GM12891 (cell line): ENCODE data around the gene FAM20C.

Experiments
- DNase-seq: peaks from one replicate; pipeline ENCODE4 v3.0.0; 2011; ENCODE audit warnings: low spot score; ENCODE audit not compliant: insufficient read length
- FAIRE-seq: peaks from 2 replicates; lab custom pipeline; 2011; peaks lifted over from hg19 to GRCh38; lab: Jason Lieb, UNC
- PAX5 ChIP-seq: IDR thresholded peaks from 2 replicates; pipeline ENCODE4 v1.6.1; 2011; ENCODE audit warnings: low read length, moderate library complexity, mild to moderate bottlenecking; ENCODE audit not compliant: insufficient read depth, severe bottlenecking
- POLR2A ChIP-seq: IDR thresholded peaks from 2 replicates; pipeline ENCODE4 v1.6.1; 2011; ENCODE audit warnings: low read depth, low read length, control low read depth
- POLR2AphosphoS5 ChIP-seq: IDR thresholded peaks from 2 replicates; pipeline ENCODE4 v1.6.1; 2011; ENCODE audit warnings: low read depth, low read length, control low read depth
- POU2F2 ChIP-seq: IDR thresholded peaks from 2 replicates; pipeline ENCODE4 v1.6.1; 2011; ENCODE audit warnings: low read depth, mild to moderate bottlenecking, control low read depth, low read length, moderate library complexity
- SPI1 ChIP-seq: IDR thresholded peaks from 2 replicates; pipeline ENCODE4 v1.6.1; 2011; ENCODE audit warnings: low read depth, low read length, control low read depth
- TAF1 ChIP-seq: IDR thresholded peaks from 2 replicates; pipeline ENCODE4 v1.6.1; 2011; ENCODE audit warnings: low read depth, low read length, control low read depth

FAM20C gene

DNA sequence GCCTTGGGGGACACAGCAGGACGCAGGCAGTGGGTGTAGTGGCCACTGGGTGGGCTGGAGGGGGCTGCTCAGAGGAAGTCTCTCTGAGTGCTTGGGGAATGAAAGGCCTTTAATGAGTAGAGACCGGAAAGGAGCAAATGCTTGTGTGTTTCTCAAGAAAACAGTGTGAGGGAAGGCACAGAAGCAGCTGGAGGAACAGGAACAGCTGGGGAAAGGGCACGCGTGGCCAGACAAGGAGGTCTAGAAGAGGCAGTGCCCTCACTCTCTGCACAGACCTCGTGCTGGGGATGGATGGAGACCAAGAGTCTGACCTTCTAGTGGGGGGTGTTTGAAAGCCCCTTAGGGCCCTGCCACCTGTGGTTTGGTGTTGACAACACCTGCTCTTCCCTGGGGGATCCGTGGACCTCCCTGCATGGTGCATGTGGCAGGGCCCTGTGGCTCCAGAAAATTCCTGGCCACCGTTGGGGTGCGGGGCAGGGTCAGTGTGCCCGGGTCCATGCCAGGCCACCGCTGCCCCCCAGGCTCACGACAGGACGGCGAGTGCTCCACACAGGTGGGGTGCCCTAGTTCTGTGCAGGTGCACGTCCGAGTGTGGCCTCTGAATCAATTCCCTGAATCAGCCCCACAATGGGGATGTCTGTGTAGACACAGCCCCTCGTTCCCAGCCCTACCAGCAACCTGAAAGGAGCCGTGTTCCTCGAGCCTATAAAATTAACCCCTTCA is 25.9 kb upstream of the FAM20C start:
- FAIRE-seq (no peak), DNase-seq (no peak)
- TF ChIP-seq POLR2AphosphoS5: no peak
- no peak for TF ChIP-seq SPI1
- TF ChIP-seq POLR2A: no peak
- TF ChIP-seq TAF1: no peak
- TF ChIP-seq PAX5: no peak
- TF ChIP-seq POU2F2: no peak

DNA sequence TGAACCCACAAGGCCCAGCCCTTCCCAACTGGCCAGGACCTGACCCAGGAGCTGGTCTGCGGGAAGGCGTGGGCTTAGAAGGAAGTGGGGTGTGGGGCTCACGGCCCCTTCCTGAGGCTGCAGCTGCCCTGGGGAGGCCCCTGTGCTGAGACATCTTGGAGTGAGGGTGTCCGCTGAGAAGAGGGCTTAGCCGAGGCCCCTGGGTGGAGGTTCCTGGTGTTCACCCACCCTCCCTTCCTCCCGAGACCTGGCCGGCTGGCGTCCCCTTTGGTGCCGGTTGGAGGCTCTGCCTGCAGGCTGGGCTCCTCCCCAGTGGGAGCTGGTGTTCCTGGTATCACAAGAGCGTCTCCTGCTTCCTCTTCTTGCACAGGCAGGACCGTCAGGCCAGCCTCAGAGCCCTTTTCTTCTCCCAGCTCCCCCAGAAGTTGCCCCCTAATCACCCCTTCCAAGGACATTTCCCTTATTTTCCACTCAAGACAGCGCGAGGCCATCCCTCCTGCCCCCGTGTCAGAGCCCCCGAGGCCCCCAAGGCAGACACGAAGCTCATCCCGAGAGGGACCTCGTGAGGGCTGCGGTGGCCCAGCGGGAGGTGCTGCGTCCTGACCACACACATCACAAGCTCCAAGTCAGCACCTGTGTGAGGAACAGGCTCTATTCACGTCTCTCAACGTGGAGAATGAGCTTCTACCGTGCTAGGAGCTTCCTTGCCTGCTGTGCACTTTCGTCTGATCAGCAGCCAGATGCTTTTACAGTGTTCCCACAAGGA is 25.1 kb upstream of the FAM20C start:
- FAIRE-seq (no peak), DNase-seq (no peak)
- TF ChIP-seq POU2F2 (no peak), TAF1 (no peak), POLR2AphosphoS5 (no peak), PAX5 (no peak), POLR2A (no peak), SPI1 (no peak)

DNA sequence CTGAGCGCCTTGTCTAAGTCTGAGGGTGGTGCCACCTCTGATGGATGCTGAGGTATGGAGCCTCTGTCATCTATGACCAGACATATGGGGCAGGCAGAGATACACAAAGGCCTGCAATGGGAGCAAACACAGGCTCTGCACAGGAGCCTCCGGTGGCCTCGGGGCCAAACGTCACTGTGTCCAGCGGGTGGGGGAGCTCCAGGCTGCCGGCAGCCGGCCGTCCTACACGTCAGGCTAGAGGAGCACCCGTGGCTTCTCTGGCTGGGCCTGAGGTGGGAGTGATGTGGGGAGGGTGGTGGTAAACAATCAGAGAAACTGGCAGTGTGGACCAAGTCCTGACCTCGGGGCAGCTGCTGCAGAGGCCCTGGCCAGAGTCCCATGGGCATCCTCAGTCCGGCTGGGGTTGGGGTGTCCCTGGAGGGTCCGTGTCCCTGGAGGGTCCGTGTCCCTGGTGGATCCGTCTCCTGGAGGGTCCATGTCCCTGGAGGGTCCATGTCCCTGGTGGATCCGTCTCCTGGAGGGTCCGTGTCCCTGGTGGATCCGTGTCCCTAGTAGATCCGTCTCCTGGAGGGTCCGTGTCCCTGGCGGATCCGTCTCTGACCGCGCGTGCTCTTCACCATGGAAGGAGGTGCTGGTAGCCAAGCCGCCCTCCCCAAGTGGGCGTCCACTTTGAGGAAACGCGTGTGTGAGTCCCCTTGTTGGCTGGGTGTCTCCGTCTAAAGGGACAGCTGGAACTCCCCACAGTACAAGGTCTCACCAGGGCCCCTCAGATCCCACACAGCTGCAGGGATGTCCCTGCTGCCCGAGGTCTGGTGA is 24.2 kb upstream of the FAM20C start:
- no peak for DNase-seq
- TF ChIP-seq TAF1: no peak
- no peak for TF ChIP-seq POLR2A
- no peak for TF ChIP-seq POU2F2
- no peak for TF ChIP-seq SPI1
- TF ChIP-seq PAX5: no peak
- no peak for TF ChIP-seq POLR2AphosphoS5
- no peak for FAIRE-seq

DNA sequence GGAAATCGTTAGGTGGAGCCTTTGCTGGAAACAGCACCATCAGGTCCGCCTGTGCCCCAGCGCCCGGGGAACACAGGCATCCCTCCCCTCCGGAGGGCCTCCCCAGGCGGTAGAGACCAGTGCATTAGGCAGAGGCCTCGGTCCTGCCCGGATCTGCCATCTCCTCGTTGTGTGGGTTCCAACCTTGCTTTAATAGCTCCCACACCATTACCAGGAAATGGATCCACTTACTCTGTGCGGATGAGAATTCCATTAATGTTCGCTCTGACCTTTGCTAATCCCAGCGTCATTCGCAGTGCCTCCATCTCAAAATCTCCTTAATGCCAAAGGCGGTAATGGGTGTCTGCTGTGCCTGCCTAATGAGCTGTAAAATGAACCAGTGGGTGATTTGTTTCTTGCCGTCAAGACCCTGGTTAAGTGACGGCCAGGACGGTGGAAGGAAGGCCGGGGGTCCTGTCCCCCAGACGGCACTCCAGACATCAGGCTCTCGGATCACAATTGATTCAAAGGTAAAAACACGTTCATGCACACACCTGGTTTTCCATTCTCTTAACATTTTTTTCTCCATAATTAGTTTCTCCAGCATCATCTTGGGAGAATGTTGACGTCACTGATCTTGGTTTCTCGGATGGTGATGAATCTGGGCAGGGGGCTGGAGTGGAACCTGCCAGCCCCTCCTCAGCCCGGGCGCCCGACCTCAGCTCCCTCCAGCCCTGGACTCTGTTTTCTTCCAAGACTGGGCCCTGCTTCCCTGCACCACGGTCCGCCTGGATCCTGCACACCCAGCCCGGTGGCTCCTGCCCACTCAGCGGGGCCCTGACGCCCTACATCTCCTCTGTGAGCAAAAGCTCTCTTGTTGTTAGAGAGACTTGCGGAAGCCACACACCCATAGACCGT is 22.8 kb upstream of the FAM20C start:
- FAIRE-seq (no peak), DNase-seq (no peak)
- no peak for TF ChIP-seq POLR2AphosphoS5
- no peak for TF ChIP-seq SPI1
- no peak for TF ChIP-seq PAX5
- TF ChIP-seq POU2F2: no peak
- no peak for TF ChIP-seq POLR2A
- no peak for TF ChIP-seq TAF1

DNA sequence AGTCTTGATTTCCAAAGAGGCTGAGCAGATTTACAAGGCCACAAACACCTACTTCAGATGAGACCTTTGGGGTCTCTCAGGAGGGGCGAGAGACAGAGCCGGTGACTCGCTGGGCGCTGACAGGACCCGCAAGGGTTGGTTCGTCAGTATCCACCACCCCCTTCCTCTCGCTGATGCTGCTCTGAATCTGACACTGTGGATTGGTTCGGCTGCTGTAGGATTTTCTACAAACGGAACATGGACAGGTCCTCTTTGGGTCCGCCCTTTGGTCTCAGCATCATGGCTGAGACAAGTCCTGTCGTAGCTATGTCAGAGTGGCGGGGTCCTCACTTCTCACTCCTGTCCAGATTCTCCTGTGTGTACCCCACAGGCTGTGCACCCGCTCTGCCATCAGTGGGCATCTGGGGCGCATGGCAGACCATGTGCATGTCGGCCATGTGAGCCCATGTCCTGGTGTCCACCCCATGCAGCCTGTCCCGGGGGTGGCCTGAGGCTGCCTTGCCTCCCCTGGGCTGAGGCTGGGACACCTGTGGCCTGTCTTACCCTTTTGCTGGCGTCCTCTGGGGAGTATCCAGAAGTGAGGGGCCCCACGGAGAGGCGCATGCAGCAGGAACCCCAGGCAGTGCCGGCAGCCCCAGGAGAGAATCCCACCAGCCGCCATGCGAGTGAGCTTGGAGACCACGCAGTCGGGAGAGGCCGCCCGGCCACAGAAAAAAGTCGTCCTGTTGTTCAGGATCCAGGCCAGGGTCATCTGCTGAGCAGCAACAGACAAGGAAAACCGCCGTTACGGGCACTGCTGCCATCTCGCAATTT is 21.6 kb upstream of the FAM20C start:
- DNase-seq (no peak), FAIRE-seq (no peak)
- TF ChIP-seq TAF1: no peak
- no peak for TF ChIP-seq PAX5
- no peak for TF ChIP-seq POLR2AphosphoS5
- no peak for TF ChIP-seq SPI1
- no peak for TF ChIP-seq POLR2A
- TF ChIP-seq POU2F2: no peak

- FAIRE-seq (no peak), DNase-seq (no peak)
- no peak for TF ChIP-seq TAF1
- TF ChIP-seq POLR2AphosphoS5: no peak
- TF ChIP-seq POU2F2: no peak
- TF ChIP-seq POLR2A: no peak
- TF ChIP-seq PAX5: no peak
- no peak for TF ChIP-seq SPI1
Observed at GRCh38 chr7:171364-171904, 20.9 kb upstream of the FAM20C start.

DNA sequence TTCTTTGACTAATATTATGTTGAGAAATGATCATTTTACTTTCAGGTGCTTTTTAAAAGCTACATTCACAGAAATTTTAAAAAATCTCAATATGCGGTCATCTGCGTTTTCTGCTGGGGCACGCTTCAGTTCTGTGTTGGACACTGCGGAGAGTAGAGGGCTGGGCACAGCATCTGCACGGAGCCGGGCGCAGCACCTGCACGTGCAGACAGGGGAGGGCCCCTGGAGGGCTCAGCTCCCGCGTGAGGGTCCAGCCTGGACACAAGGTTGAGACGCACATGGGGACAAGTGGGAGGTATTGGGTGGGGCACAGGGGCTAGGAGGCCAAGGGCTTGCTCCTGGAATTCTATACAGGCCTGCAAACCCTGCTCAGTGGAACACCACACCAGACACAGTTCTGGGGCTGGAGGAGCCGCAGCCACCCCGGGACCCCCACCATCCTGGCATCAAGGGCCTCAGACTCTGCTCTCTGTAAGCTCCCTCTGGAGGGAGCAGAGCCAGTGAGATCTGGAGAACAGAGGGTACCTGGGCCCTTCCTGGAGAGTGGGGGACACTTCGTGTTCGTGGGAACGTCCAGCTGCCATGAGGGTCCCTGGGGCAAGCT is 20.4 kb upstream of the FAM20C start:
- TF ChIP-seq POU2F2 (no peak), SPI1 (no peak), POLR2AphosphoS5 (no peak), TAF1 (no peak), POLR2A (no peak), PAX5 (no peak)
- FAIRE-seq (no peak), DNase-seq (no peak)
